Measurements from ENCODE around the gene HTR7.

HTR7 gene

GRCh38 chr10:90723416-90724068 lies 134.3 kb downstream of the HTR7 start:
- no peak for TF ChIP-seq CTCF (IDR thresholded peaks at IDR 0.05; ENCODE audit: low read depth, low read length, missing control alignments)
- H3K4me3 ChIP-seq (ENCODE audit: low read depth, low read length): no peak overlapping the region
- no peaks in the 10 kb centered on the region for H3K36me3 ChIP-seq (replicated peaks)
- DNase-seq: no peak
- in situ Hi-C loops (cut with HindIII; ENCODE audit: low pct_ligation_motif_present, low sequenced_read_pairs): no loop called here
- no peak overlapping the region for H3K27ac ChIP-seq
- no peaks in the 10 kb centered on the region for H3K27me3 ChIP-seq (replicated peaks)

- TF ChIP-seq CTCF (IDR thresholded peaks at IDR 0.05; ENCODE audit: low read depth, low read length, missing control alignments): no peak
- Histone ChIP-seq H3K27ac (no peak overlapping the region), H3K4me3 (ENCODE audit: low read depth, low read length) (no peak overlapping the region), H3K27me3 (replicated peaks) (no peaks in the 10 kb centered on the region), H3K36me3 (replicated peaks) (no peaks in the 10 kb centered on the region)
- DNase-seq: no peak
- in situ Hi-C loops (cut with HindIII; ENCODE audit: low pct_ligation_motif_present, low sequenced_read_pairs): no loop called here
Observed at GRCh38 chr10:90722832-90723231, 135.0 kb downstream of the HTR7 start.

GRCh38 chr10:90718182-90718581 lies 139.7 kb downstream of the HTR7 start:
- TF ChIP-seq CTCF (IDR thresholded peaks at IDR 0.05; ENCODE audit: low read depth, low read length, missing control alignments): peak; percentile 47
- no peaks in the 10 kb centered on the region for H3K27me3 ChIP-seq (replicated peaks)
- H3K36me3 ChIP-seq (replicated peaks): no peaks in the 10 kb centered on the region
- no peak overlapping the region for H3K4me3 ChIP-seq (ENCODE audit: low read depth, low read length)
- peak; percentile 12 for DNase-seq
- in situ Hi-C loops (cut with HindIII; ENCODE audit: low pct_ligation_motif_present, low sequenced_read_pairs): no loop called here
- no peak overlapping the region for H3K27ac ChIP-seq

- peak; percentile 24 for TF ChIP-seq CTCF (IDR thresholded peaks at IDR 0.05; ENCODE audit: low read depth, low read length, missing control alignments)
- DNase-seq: no peak
- in situ Hi-C loops (cut with HindIII; ENCODE audit: low pct_ligation_motif_present, low sequenced_read_pairs): no loop called here
Observed at GRCh38 chr10:90712529-90712928, 145.3 kb downstream of the HTR7 start.

GRCh38 chr10:90709727-90710126 lies 148.1 kb downstream of the HTR7 start:
- no peak for TF ChIP-seq CTCF (IDR thresholded peaks at IDR 0.05; ENCODE audit: low read depth, low read length, missing control alignments)
- H3K36me3 ChIP-seq (replicated peaks): no peaks in the 10 kb centered on the region
- H3K27me3 ChIP-seq (replicated peaks): no peaks in the 10 kb centered on the region
- no peak overlapping the region for H3K27ac ChIP-seq
- DNase-seq: no peak
- H3K4me3 ChIP-seq (ENCODE audit: low read depth, low read length): no peak overlapping the region
- in situ Hi-C loops (cut with HindIII; ENCODE audit: low pct_ligation_motif_present, low sequenced_read_pairs): no loop called here

More at GRCh38 chr10:90712529-90712928, 145.3 kb downstream of the HTR7 start:
- no peak overlapping the region for H3K4me3 ChIP-seq (ENCODE audit: low read depth, low read length)
- H3K27me3 ChIP-seq (replicated peaks): no peaks in the 10 kb centered on the region
- no peak overlapping the region for H3K27ac ChIP-seq
- no peaks in the 10 kb centered on the region for H3K36me3 ChIP-seq (replicated peaks)

- in situ Hi-C loops (cut with HindIII; ENCODE audit: low pct_ligation_motif_present, low sequenced_read_pairs): no loop called here
- no peak for DNase-seq
Observed at GRCh38 chr10:90707657-90708056, 150.2 kb downstream of the HTR7 start.

More at GRCh38 chr10:90707657-90708056, 150.2 kb downstream of the HTR7 start:
- H3K36me3 ChIP-seq (replicated peaks): no peaks in the 10 kb centered on the region
- no peak overlapping the region for H3K27ac ChIP-seq
- H3K27me3 ChIP-seq (replicated peaks): no peaks in the 10 kb centered on the region
- TF ChIP-seq CTCF (IDR thresholded peaks at IDR 0.05; ENCODE audit: low read depth, low read length, missing control alignments): no peak
- no peak overlapping the region for H3K4me3 ChIP-seq (ENCODE audit: low read depth, low read length)
